Epithelial cell of proximal tubule (primary cell): Measurements from ENCODE around the gene FLG. TPM values are rescaled to one million over a fixed set of nuclear protein-coding genes. Genes with fewer than 3 reads are reported as not detected.
"Not testable (repeated sequence)": the region's sequence is repeated elsewhere in the genome, so short reads cannot be mapped to it uniquely, and the experiment has no call there.

Experiments used
- DNase-seq: peaks from one replicate; pipeline ENCODE4 v3.0.0-alpha.2; 2011; ENCODE audit warnings: low read depth
- H3K4me3 ChIP-seq: 2 replicates; pipeline ENCODE4 v1.5.1; 2011; ENCODE audit warnings: low read depth, mild to moderate bottlenecking, low read length
- CTCF ChIP-seq: conservative IDR thresholded peaks from 2 replicates; pipeline ENCODE4 v1.5.1; 2012; ENCODE audit warnings: low read depth, mild to moderate bottlenecking, low read length
- total RNA-seq: library from RNA; depleted of rRNA; stranded (reverse); fragments of >200 nt; gene quantifications from 2 replicates; pipeline ENCODE4 v1.2.3, GENCODE V29; 2015

Gene FLG
- total RNA-seq, 1 donor from 2014 or later = not detected

GRCh38 chr1:152313319-152313801 lies 11.7 kb downstream of the FLG start:
- no peak for TF ChIP-seq CTCF

GRCh38 chr1:152312169-152312568 lies 12.9 kb downstream of the FLG start:
- DNase-seq, H3K4me3 ChIP-seq: not testable (repeated sequence)

More at GRCh38 chr1:152313319-152313801, 11.7 kb downstream of the FLG start:
- H3K4me3 ChIP-seq = no peak overlapping the region
- no peak for DNase-seq

- no peak for TF ChIP-seq CTCF
- H3K4me3 ChIP-seq = no peak overlapping the region
- no peak for DNase-seq
Observed at GRCh38 chr1:152309955-152310354, 15.1 kb downstream of the FLG start.

GRCh38 chr1:152309320-152309901 lies 15.6 kb downstream of the FLG start:
- DNase-seq = not testable (repeated sequence)

GRCh38 chr1:152308758-152309157 lies 16.3 kb downstream of the FLG start:
- H3K4me3 ChIP-seq, DNase-seq: not testable (repeated sequence)

More at GRCh38 chr1:152309320-152309901, 15.6 kb downstream of the FLG start:
- H3K4me3 ChIP-seq = not testable (repeated sequence)

- H3K4me3 ChIP-seq = not testable (repeated sequence)
Observed at GRCh38 chr1:152307970-152308369, 17.1 kb downstream of the FLG start.

GRCh38 chr1:152306123-152306522 lies 18.9 kb downstream of the FLG start:
- DNase-seq = not testable (repeated sequence)

More at GRCh38 chr1:152307970-152308369, 17.1 kb downstream of the FLG start:
- not testable (repeated sequence) for DNase-seq

GRCh38 chr1:152304773-152305172 lies 20.3 kb downstream of the FLG start:
- not testable (repeated sequence) for DNase-seq, H3K4me3 ChIP-seq

More at GRCh38 chr1:152306123-152306522, 18.9 kb downstream of the FLG start:
- H3K4me3 ChIP-seq = not testable (repeated sequence)

- DNase-seq, H3K4me3 ChIP-seq: not testable (repeated sequence)
Observed at GRCh38 chr1:152303139-152303872, 21.7 kb downstream of the FLG start.

- H3K4me3 ChIP-seq, DNase-seq: not testable (repeated sequence)
Observed at GRCh38 chr1:152256394-152256793, 68.6 kb downstream of the FLG start.

Other genes with a start within 250 kb of the FLG start
- not detected in 2 replicates for gene TCHHL1, start 236.2 kb downstream of the FLG start, total RNA-seq
- under 0.01 TPM in 1 of 2 replicates, not detected in the other for gene TCHH, start 209.8 kb downstream of the FLG start, total RNA-seq
- gene RPTN, start 166.0 kb downstream of the FLG start, total RNA-seq = not detected in 2 replicates
- not detected in 2 replicates for gene HRNR, start 101.0 kb downstream of the FLG start, total RNA-seq
- gene FLG2, start 34.8 kb upstream of the FLG start, total RNA-seq = not detected in 2 replicates
- not detected in 2 replicates for gene CRNN, start 89.0 kb upstream of the FLG start, total RNA-seq
- gene LCE5A, start 185.6 kb upstream of the FLG start, total RNA-seq = not detected in 2 replicates
- 0.40 TPM in 1 of 2 replicates, not detected in the other for gene CRCT1, start 189.2 kb upstream of the FLG start, total RNA-seq
- gene LCE3E, start 241.5 kb upstream of the FLG start, total RNA-seq = not detected in 2 replicates